Measurements from ENCODE around the gene MFGE8. TPM values are rescaled to one million over a fixed set of nuclear protein-coding genes. Genes with fewer than 3 reads are reported as not detected.

Gene MFGE8
- polyA plus RNA-seq, 1 of the 3 experiments (the other 2 are of a cell fraction): 247 TPM

- no peaks in the 10 kb centered on the region for H3K9me3 ChIP-seq
- TF ChIP-seq MEF2A (IDR thresholded peaks at IDR 0.05; ENCODE audit: borderline replicate concordance, low read depth) (no peak), IRF3 (IDR thresholded peaks at IDR 0.05; ENCODE audit: low read depth, low read length) (no peak), EP300 (IDR thresholded peaks at IDR 0.05; ENCODE audit: borderline replicate concordance in 1 of 2, low read depth in 1 of 2, low read length in 1 of 2) (no peak), NFIC (IDR thresholded peaks at IDR 0.05; ENCODE audit: borderline replicate concordance) (no peak), POLR2AphosphoS5 (IDR thresholded peaks at IDR 0.05; ENCODE audit: low read depth, low read length) (no peak), RFX5 (IDR thresholded peaks at IDR 0.05; ENCODE audit: low read length) (no peak), FOXJ3 (CRISPR knock-in tag; IDR thresholded peaks at IDR 0.05) (no peak)
- TF ChIP-seq, protein P1, sequence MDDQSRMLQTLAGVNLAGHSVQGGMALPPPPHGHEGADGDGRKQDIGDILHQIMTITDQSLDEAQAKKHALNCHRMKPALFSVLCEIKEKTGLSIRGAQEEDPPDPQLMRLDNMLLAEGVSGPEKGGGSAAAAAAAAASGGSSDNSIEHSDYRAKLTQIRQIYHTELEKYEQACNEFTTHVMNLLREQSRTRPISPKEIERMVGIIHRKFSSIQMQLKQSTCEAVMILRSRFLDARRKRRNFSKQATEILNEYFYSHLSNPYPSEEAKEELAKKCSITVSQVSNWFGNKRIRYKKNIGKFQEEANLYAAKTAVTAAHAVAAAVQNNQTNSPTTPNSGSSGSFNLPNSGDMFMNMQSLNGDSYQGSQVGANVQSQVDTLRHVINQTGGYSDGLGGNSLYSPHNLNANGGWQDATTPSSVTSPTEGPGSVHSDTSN (IDR thresholded peaks at IDR 0.05): no peak
- TF ChIP-seq, protein P2, sequence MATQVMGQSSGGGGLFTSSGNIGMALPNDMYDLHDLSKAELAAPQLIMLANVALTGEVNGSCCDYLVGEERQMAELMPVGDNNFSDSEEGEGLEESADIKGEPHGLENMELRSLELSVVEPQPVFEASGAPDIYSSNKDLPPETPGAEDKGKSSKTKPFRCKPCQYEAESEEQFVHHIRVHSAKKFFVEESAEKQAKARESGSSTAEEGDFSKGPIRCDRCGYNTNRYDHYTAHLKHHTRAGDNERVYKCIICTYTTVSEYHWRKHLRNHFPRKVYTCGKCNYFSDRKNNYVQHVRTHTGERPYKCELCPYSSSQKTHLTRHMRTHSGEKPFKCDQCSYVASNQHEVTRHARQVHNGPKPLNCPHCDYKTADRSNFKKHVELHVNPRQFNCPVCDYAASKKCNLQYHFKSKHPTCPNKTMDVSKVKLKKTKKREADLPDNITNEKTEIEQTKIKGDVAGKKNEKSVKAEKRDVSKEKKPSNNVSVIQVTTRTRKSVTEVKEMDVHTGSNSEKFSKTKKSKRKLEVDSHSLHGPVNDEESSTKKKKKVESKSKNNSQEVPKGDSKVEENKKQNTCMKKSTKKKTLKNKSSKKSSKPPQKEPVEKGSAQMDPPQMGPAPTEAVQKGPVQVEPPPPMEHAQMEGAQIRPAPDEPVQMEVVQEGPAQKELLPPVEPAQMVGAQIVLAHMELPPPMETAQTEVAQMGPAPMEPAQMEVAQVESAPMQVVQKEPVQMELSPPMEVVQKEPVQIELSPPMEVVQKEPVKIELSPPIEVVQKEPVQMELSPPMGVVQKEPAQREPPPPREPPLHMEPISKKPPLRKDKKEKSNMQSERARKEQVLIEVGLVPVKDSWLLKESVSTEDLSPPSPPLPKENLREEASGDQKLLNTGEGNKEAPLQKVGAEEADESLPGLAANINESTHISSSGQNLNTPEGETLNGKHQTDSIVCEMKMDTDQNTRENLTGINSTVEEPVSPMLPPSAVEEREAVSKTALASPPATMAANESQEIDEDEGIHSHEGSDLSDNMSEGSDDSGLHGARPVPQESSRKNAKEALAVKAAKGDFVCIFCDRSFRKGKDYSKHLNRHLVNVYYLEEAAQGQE (IDR thresholded peaks at IDR 0.05; ENCODE audit: low read depth, low read length): no peak
- H3F3A ChIP-seq (replicated peaks; ENCODE audit: insufficient read depth): no peaks in the 10 kb centered on the region
- H3K27me3 ChIP-seq (ENCODE audit: insufficient read depth): no peaks in the 10 kb centered on the region; the same call in 1 of the 2 replicates
- no peaks in the 10 kb centered on the region for H3K9me2 ChIP-seq
- H3K27ac ChIP-seq (ENCODE audit: low read depth in 2 of 2, low read length in 1 of 2): no peak overlapping the region
- no peaks in the 10 kb centered on the region; a peak in 1 of 4 replicates for H3K4me1 ChIP-seq (ENCODE audit: control insufficient read depth in 1 of 2, insufficient read depth in 2 of 2, low read depth in 1 of 2, low read length in 1 of 2)
- H3K36me3 ChIP-seq (replicated peaks in 1 of 2; ENCODE audit: control insufficient read depth in 1 of 2, insufficient read depth in 2 of 2, low read length in 1 of 2): no peaks in the 10 kb centered on the region
- ChIA-PET POLR2A (no interaction called here), CTCF (interaction anchor here (2.4 kb wide), 1 partner anchor 16 kb away, joined by 11 read pairs; no protein-coding TSS in a partner anchor)
- H2AFZ ChIP-seq (ENCODE audit: low read depth): no peak overlapping the region
- no peak overlapping the region for H3K9ac ChIP-seq
- no peak overlapping the region for H3K4me2 ChIP-seq
- WGBS (ENCODE audit: low lambda C conversion rate): 17% methylated on average over 1 of the region's 1 CpG
- no peaks in the 10 kb centered on the region for H3K79me2 ChIP-seq (ENCODE audit: insufficient read depth)
- no peaks in the 10 kb centered on the region for H4K20me1 ChIP-seq (ENCODE audit: insufficient read depth)
- DNase-seq: no peak
- no peak overlapping the region for H3K4me3 ChIP-seq (ENCODE audit: low read depth in 2 of 2, low read length in 1 of 2)
Measured at GRCh38 chr15:88863412-88863811, 49.8 kb downstream of the MFGE8 start.

- no peak overlapping the region for H2AFZ ChIP-seq (ENCODE audit: low read depth)
- H3K9ac ChIP-seq: no peak overlapping the region
- no peak for TF ChIP-seq MXI1 (IDR thresholded peaks at IDR 0.05; ENCODE audit: low read depth, low read length)
- no peak overlapping the region for H3K4me2 ChIP-seq
- H3K9me3 ChIP-seq: no peaks in the 10 kb centered on the region
- H3K4me1 ChIP-seq (ENCODE audit: control insufficient read depth in 1 of 2, insufficient read depth in 2 of 2, low read depth in 1 of 2, low read length in 1 of 2): no peaks in the 10 kb centered on the region; a peak in 1 of 4 replicates
- ChIA-PET POLR2A (interaction anchor here (1.2 kb wide), 1 partner anchor 30 kb away, joined by 3 read pairs; no protein-coding TSS in a partner anchor), CTCF (no interaction called here)
- no peaks in the 10 kb centered on the region for H3K9me2 ChIP-seq
- 37% methylated on average over 6 of the region's 7 CpGs for WGBS (ENCODE audit: low lambda C conversion rate)
- no peak for DNase-seq
- H3K36me3 ChIP-seq (replicated peaks in 1 of 2; ENCODE audit: control insufficient read depth in 1 of 2, insufficient read depth in 2 of 2, low read length in 1 of 2): no peaks in the 10 kb centered on the region
- H4K20me1 ChIP-seq (ENCODE audit: insufficient read depth): no peaks in the 10 kb centered on the region
- no peaks in the 10 kb centered on the region for H3K79me2 ChIP-seq (ENCODE audit: insufficient read depth)
- no peaks in the 10 kb centered on the region; the same call in 1 of the 2 replicates for H3K27me3 ChIP-seq (ENCODE audit: insufficient read depth)
- no peaks in the 10 kb centered on the region for H3F3A ChIP-seq (replicated peaks; ENCODE audit: insufficient read depth)
- H3K27ac ChIP-seq (ENCODE audit: low read depth in 2 of 2, low read length in 1 of 2): no peak overlapping the region
- H3K4me3 ChIP-seq (ENCODE audit: low read depth in 2 of 2, low read length in 1 of 2): no peak overlapping the region
Measured at GRCh38 chr15:88860212-88860611, 53.0 kb downstream of the MFGE8 start.

Measured in SK-N-SH (cell line).